ENCODE measurements around the gene PXMP2. TPM values are rescaled to one million over a fixed set of nuclear protein-coding genes. Genes with fewer than 3 reads are reported as not detected.

Gene PXMP2
- total and polyA plus RNA-seq, 9 donors, result 12.4 to 45.0 (median 27.4) TPM

DNA sequence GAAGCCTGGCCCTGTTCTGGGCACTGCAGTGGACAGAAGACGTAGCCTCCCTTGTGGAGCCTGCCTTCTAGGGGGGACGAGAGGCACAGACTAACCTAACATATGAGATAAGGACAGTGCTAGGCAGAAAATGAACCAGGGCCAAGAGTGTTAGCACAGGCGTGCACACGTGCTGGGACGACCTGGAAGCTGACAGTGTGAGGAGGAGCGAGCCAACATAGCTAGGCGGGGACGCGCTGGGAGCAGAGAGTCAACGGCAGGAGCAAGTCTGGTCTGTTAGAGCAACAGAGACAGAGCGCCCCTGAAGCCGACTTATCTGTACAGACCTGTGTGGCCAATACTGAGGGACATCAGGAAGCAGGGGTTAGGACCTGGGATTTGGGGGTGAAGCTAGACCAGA, 8.0 kb downstream of the PXMP2 start:
- TF ChIP-seq EP300 (IDR thresholded peaks at IDR 0.05) (no peak), POLR2A (IDR thresholded peaks at IDR 0.05) (no peak)
- TF ChIP-seq, protein P1, sequence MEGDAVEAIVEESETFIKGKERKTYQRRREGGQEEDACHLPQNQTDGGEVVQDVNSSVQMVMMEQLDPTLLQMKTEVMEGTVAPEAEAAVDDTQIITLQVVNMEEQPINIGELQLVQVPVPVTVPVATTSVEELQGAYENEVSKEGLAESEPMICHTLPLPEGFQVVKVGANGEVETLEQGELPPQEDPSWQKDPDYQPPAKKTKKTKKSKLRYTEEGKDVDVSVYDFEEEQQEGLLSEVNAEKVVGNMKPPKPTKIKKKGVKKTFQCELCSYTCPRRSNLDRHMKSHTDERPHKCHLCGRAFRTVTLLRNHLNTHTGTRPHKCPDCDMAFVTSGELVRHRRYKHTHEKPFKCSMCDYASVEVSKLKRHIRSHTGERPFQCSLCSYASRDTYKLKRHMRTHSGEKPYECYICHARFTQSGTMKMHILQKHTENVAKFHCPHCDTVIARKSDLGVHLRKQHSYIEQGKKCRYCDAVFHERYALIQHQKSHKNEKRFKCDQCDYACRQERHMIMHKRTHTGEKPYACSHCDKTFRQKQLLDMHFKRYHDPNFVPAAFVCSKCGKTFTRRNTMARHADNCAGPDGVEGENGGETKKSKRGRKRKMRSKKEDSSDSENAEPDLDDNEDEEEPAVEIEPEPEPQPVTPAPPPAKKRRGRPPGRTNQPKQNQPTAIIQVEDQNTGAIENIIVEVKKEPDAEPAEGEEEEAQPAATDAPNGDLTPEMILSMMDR (IDR thresholded peaks at IDR 0.05), result no peak
- Histone ChIP-seq H3K4me1 (ENCODE audit: insufficient read depth) (no peaks in the 10 kb centered on the region), H3K27ac (no peak overlapping the region), H3K4me3 (no peak overlapping the region), H3K36me3 (no peaks in the 10 kb centered on the region), H3K9me3 (no peaks in the 10 kb centered on the region), H3K27me3 (no peaks in the 10 kb centered on the region)
- WGBS, 3 donors, result 83 to 90% (median 86%) methylated on average over 12 of the region's 12 CpGs
- DNase-seq, result no peak
- intact Hi-C loops (cut with DNase I), result no loop called here

DNA sequence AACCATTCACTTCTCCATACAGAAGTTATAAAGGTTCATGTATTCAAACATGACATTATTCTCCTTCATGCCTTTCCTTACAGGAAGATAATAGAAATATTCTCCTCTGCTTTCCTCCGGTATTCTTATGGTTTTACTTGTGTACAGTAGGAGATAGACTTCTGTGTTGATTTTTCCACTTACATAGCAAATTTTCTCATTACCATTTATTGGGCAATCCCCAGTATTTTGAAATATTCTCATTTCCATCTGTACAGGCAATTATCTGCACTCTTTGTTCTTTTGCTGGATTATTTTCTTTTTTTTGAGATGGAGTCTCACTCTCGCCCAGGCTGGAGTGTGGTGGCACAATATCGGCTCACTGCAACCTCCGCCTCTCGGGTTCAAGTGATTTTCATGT, 11.0 kb downstream of the PXMP2 start:
- Histone ChIP-seq H3K4me1 (ENCODE audit: insufficient read depth) (no peaks in the 10 kb centered on the region), H3K9me3 (no peaks in the 10 kb centered on the region), H3K4me3 (no peak overlapping the region), H3K27me3 (no peaks in the 10 kb centered on the region), H3K36me3 (no peaks in the 10 kb centered on the region), H3K27ac (no peak overlapping the region)
- DNase-seq, result no peak
- TF ChIP-seq, protein P1 (IDR thresholded peaks at IDR 0.05), result no peak
- TF ChIP-seq EP300 (IDR thresholded peaks at IDR 0.05) (no peak), POLR2A (IDR thresholded peaks at IDR 0.05) (no peak)
- WGBS, 3 donors, result 78 to 92% (median 85%) methylated on average over 5 of the region's 5 CpGs
- intact Hi-C loops (cut with DNase I), result no loop called here

DNA sequence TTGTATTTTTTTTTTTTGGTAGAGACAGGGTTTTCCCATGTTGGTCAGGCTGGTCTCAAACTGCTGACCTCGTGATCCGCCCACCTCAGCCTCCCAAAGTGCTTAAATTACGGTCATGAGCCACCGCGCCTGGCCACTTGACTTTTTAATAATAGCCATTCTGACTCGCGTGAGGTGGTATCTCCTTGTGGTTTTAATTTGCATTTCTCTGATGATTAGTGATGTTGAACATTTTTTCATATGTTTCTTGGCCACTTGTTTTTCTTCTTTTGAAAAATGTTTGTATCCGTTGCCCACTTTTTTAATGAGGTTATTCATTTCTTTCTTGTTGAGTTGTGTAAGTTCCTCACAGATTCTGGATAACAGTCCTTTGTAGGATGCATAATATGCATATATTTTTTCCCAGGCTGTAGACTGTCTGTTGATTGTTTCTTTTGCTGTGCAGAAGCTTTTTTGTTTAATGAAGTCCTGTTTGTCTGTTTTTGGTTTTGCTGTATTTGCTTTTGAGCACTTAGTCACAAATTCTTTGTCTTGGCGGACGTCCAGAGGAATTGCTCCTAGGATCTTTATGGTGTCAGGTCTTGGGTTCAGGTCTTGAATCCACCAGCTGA, 12.9 kb downstream of the PXMP2 start:
- no peaks in the 10 kb centered on the region for H3K9me3 ChIP-seq
- 74 to 84% (median 75%) methylated on average over 10 of the region's 10 CpGs for WGBS, 3 donors
- no peaks in the 10 kb centered on the region for H3K4me1 ChIP-seq (ENCODE audit: insufficient read depth)
- DNase-seq, result no peak
- intact Hi-C loops (cut with DNase I), result no loop called here
- TF ChIP-seq EP300 (IDR thresholded peaks at IDR 0.05) (no peak), POLR2A (IDR thresholded peaks at IDR 0.05) (no peak)
- TF ChIP-seq, protein P1 (IDR thresholded peaks at IDR 0.05), result no peak
- no peaks in the 10 kb centered on the region for H3K27me3 ChIP-seq
- H3K27ac ChIP-seq, result no peak overlapping the region
- H3K36me3 ChIP-seq, result no peaks in the 10 kb centered on the region
- H3K4me3 ChIP-seq, result no peak overlapping the region

DNA sequence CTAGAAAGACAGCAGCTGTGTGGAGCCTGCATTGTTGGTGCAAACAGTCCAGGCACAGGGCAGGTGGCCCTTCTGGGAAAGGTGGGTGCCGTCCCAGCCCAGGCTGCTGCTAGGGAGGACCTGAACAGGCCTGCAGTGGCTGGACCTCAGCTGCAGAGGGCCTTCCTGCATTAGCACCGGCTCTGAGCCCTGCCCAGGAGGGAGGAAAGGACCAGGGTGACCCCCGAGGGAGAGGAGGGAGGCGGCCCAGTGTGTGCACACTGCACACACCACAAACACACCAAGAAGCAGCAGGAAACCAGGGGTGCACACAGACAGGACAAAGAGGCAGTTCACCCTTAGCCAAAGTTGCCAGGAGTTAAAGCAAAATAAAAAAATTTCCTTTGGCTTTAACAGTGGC, 15.3 kb downstream of the PXMP2 start:
- H3K27me3 ChIP-seq, result no peaks in the 10 kb centered on the region
- no peak overlapping the region for H3K27ac ChIP-seq
- TF ChIP-seq POLR2A (IDR thresholded peaks at IDR 0.05) (no peak), EP300 (IDR thresholded peaks at IDR 0.05) (no peak)
- TF ChIP-seq, protein P1 (IDR thresholded peaks at IDR 0.05), result no peak
- H3K9me3 ChIP-seq, result no peaks in the 10 kb centered on the region
- no peak overlapping the region for H3K4me3 ChIP-seq
- no peaks in the 10 kb centered on the region for H3K36me3 ChIP-seq
- WGBS, 3 donors, result 68 to 72% (median 71%) methylated on average over 4 of the region's 4 CpGs
- DNase-seq, result no peak
- intact Hi-C loops (cut with DNase I), result no loop called here
- no peaks in the 10 kb centered on the region for H3K4me1 ChIP-seq (ENCODE audit: insufficient read depth)
